NCI-H2227 treated with DMSO at 0.1 percent for 48 hours (cell line): ENCODE results near the gene BOLA3.
"Not testable (repeated sequence)": the region's sequence is repeated elsewhere in the genome, so short reads cannot be mapped to it uniquely, and the experiment has no call there.

ENCODE experiments used
- DNase-seq: peaks from one replicate; lab custom pipeline; 2025; lab: John Stamatoyannopoulos, UW

The BOLA3 gene

GRCh38 chr2:74101574-74102300 is 46.0 kb downstream of the BOLA3 start:
- no peak for DNase-seq

DNA sequence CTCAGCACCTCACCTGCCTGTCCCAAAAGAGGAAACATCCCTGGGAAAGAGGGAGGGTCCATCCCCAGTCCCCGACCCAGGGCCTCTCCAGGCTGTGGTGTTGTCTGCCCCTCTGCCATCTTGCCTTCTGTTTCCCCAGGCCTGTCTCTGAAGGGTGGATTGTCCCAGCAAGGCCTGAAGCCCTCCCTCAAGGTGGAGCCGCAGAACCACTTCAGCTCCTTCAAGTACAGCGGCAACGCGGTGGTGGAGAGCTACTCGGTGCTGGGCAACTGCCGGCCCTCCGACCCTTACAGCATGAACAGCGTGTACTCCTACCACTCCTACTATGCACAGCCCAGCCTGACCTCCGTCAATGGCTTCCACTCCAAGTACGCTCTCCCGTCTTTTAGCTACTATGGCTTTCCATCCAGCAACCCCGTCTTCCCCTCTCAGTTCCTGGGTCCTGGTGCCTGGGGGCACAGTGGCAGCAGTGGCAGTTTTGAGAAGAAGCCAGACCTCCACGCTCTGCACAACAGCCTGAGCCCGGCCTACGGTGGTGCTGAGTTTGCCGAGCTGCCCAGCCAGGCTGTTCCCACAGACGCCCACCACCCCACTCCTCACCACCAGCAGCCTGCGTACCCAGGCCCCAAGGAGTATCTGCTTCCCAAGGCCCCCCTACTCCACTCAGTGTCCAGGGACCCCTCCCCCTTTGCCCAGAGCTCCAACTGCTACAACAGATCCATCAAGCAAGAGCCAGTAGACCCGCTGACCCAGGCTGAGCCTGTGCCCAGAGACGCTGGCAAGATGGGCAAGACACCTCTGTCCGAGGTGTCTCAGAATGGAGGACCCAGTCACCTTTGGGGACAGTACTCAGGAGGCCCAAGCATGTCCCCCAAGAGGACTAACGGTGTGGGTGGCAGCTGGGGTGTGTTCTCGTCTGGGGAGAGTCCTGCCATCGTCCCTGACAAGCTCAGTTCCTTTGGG is 47.2 kb downstream of the BOLA3 start:
- DNase-seq: no peak

DNA sequence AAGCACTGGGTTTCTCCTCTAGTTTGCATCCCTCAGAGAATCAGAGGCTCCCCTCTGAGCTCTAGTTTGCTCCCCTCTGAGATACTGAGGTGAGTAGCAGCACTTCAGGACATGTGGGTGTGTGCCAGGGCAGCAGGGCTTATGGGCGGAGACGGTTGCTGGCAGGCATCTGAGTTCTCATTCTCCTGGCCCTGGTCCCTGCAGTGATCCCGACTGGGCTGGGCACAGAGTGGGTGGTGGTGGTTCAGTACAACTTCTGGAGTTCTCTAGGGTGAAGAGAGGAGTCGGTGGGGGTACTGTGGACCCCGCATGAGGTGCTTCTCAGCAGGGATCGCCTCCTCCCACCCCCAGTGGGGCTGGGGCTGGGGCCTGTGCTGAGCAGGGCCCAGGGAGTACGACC is 47.9 kb downstream of the BOLA3 start:
- DNase-seq: no peak

- DNase-seq: no peak
Observed at GRCh38 chr2:74099271-74099670, 48.4 kb downstream of the BOLA3 start.

- no peak for DNase-seq
Observed at GRCh38 chr2:74097574-74097973, 50.1 kb downstream of the BOLA3 start.

DNA sequence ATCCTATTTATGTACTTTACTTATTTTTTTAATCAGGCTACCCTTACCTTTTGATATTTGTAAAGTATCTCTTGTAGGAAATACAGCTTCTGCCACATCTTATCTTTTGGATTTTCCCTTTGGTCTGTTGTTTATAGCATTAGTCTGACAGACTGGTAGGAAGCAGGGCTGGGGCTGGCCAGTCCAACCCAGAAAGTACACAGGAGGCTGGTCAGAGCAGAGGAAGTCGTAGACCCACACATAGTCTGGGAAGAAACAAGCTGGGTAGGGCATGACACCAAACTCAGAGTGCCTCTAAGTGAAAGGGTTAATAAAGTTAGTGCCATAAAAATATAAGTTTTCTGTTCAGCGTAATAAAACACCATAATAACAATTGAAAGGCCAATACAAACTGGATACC is 51.7 kb downstream of the BOLA3 start:
- no peak for DNase-seq

DNA sequence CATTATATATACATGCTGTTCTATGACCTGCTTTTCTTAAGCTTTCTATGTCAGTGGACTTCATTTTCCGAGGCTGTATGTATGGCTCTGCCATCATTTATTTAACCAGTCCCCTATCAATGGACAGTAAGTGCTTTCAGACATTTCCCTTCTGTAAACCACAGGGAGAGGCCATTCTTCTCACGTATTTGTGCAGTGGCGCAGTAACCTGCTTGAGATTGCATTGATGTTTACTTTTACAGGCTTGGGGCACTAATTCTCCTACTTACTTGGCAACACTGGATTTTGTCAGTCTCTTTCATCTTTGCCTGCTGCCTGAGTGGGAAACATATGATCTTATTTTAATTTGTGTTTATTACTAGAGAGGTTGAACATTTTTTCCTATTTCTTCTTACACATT is 52.1 kb downstream of the BOLA3 start:
- no peak for DNase-seq

DNA sequence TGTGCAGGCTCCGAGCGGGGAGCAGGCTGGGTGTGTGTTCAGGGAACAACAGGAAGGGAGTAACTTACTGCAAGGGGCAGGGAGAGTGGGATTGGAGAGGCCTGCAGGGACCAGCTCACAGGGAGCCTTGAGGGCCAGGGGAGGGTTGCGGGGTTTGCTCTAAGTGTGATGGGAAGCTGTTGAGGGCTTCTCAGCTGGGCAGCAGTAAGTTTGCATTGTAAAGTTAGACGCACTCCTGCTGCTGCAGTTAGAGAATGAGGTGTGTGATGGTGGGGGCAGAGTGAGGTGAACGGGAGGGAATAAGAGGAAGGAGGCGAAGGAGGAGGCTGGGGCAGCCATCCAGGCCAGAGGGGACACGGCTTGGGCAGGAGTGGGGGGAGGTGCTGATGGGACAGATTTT is 53.4 kb downstream of the BOLA3 start:
- DNase-seq: no peak

DNA sequence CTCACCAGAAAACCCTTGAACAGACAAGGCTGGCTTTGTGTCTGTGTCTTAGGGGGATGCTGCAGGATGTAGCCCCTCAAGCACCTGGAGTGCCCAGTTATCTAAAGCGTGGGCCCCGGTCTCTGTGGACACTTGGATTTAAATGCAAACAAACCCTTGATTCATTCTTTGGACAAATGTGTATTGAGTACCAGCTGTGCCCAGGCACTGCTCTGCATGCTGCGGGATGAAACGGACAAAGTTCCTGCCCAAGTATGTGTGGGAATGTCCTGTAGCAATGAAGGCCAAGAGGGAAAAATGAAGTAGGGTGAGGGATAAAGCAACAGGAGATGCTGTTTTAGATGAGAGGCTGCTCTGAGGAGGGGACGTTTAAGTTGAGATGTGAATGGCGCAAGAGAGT is 53.9 kb downstream of the BOLA3 start:
- no peak for DNase-seq

- no peak for DNase-seq
Observed at GRCh38 chr2:74093426-74093825, 54.3 kb downstream of the BOLA3 start.

DNA sequence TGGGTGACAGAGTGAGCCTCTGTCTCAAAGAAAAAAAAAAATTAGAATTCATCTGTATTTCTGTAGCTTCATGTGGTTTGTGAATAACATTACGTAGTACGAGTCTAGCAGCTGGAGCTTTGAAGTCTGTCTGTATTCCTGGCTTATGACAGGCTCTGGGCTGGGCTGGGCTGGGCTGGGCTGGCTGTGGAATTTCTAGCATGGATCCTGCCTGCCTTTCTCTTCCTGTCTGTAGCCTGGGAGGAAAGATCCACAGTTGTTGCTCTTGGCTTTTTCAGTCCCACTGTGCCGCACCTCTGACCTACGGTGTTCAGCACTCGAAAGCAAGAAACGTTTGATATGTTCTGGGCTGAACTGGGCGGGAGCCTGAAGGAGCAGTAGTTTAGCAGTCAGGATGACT is 55.4 kb downstream of the BOLA3 start:
- no peak for DNase-seq

DNA sequence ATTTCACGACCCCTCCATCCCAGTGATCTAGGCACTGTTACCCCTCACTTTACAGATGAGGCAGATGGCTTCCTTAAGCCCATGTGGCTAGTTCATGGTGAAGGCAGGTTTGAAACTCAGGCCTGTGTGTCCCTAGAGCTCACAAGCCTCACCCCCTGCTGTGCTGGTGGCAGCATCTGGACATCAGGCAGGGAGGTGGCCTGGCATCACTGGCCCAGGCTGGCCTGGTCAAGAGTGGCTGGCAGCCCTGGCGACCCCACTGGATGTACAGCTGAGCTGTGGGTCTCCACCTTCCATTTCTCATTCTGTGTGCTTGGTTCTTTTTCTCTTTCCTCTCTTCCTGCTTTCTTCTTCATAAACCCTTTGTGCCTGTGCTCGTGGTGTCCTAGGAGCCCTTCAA is 56.3 kb downstream of the BOLA3 start:
- DNase-seq: no peak

DNA sequence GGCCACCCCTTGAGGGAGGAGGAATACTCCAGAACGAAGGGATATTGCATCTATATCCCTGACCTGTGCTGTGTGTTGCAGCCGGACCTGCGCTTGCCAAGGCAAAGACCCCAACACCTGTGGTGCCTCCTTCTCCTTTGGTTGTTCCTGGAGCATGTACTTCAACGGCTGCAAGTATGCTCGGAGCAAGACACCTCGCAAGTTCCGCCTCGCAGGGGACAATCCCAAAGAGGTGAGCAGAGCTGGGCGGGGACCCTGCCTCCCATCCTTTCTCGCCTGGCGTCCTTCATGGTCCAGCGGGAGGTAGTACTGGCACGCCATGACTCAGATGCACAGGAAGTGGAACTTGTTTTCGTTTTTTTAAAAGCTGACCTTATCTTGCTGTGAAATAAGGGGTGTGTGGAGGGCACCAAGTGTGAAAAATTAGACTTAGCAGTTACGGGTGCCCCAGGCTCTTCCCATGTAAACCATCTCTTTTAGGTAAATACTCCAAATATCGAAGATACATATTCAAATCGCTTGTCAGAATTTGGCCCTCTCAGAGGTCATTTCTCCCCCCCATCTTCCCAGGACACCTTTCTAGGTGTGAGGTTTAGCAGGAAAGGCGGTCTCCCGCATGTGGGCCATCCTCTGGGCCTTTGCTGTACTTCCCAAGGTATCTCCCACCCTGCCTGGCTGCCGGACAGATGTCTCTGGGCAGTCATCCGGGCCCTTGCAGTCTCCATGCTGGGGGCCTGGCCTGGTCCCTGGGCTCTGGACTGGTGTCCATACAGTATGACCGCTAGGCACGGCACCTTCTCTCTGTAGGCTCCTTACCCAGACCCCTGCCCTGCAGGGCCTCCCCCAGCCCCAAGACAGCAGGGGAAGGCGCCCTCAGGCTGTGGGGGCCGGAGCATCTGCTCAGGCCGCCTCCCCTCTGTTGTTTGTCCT is 57.6 kb downstream of the BOLA3 start:
- no peak for DNase-seq

DNA sequence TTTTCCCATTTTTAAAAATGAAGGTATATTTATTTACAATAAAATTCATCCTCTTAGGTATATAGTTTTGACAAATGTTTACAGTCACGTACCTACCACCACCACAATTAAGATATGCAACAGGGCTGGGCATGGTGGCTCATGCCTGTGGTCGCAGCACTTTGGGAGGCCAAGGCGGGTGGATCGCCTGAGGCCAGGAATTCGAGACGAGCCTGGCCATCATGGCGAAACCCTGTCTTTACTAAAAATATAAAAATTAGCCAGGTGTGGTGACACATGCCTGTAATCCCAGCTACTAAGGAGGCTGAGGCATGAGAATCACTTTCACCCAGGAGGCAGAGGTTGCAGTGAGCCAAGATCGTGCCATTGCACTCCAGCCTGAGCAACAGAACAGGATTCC is 59.0 kb downstream of the BOLA3 start:
- not testable (repeated sequence) for DNase-seq

GRCh38 chr2:74087696-74088095 is 60.0 kb downstream of the BOLA3 start:
- no peak for DNase-seq

- DNase-seq: no peak
Observed at GRCh38 chr2:74086021-74086420, 61.7 kb downstream of the BOLA3 start.
